Caco-2 (cell line): ENCODE results near the gene TSC22D3. TPM values are rescaled to one million over a fixed set of nuclear protein-coding genes. Genes with fewer than 3 reads are reported as not detected.

ENCODE experiments used
- Bru-seq: library from RNA; stranded (reverse); fragments of 400-500 nt; gene quantifications from one replicate; lab custom pipeline; 2021; lab: Mats Ljungman, UMichigan
- BruChase-seq, 2 experiments: library from RNA; stranded (reverse); fragments of 400-500 nt; gene quantifications; one replicate each; lab custom pipeline; 2021; lab: Mats Ljungman, UMichigan
- BruUV-seq: library from RNA; stranded (reverse); fragments of 400-500 nt; replicated peaks from 2 replicates; lab custom pipeline; 2021; lab: Mats Ljungman, UMichigan
- CTCF ChIA-PET: fragments of 300-600 bp; sonication (Branson Sonifier 250); formaldehyde crosslinking; loops from one replicate; lab custom pipeline; 2022; ENCODE audit warnings: antibody characterized with exemption; lab: Charles Lee
- POLR2A ChIA-PET: fragments of 300-600 bp; sonication (Branson Sonifier 250); formaldehyde crosslinking; loops from one replicate; lab custom pipeline; 2022; ENCODE audit warnings: antibody characterized with exemption; lab: Charles Lee
- DNase-seq, 2 experiments: peaks; one replicate each; pipeline versions ENCODE4 v3.0.0 to v3.0.0-alpha.2; 2020 to 2022
- H3K27me3 ChIP-seq: replicated peaks from 2 replicates; pipeline ENCODE4 v1.6.0; 2011; ENCODE audit warnings: low read length; ENCODE audit not compliant: control insufficient read depth, insufficient read depth
- H3K36me3 ChIP-seq: 2 replicates; pipeline ENCODE4 v1.5.1; 2011; ENCODE audit warnings: low read length; ENCODE audit not compliant: control insufficient read depth, insufficient read depth
- H3K4me1 ChIP-seq: fragments of 250-450 bp; sonication (Bioruptor Pico); 2 replicates; pipeline ENCODE4 v1.5.1; 2020; ENCODE audit warnings: mild to moderate bottlenecking
- H3K4me3 ChIP-seq: 2 replicates; pipeline ENCODE4 v1.5.1; 2011; ENCODE audit warnings: low read depth, mild to moderate bottlenecking, control low read depth, low read length
- H3K9me3 ChIP-seq: fragments of 250-450 bp; sonication (Bioruptor Pico); 2 replicates; pipeline ENCODE4 v1.5.1; 2020; ENCODE audit warnings: mild to moderate bottlenecking, moderate library complexity
- H3K27ac Mint-ChIP-seq: one replicate; pipeline ENCODE4 v1.8.0; 2022; ENCODE audit warnings: mixed read lengths; ENCODE audit not compliant: unreplicated experiment
- H3K27me3 Mint-ChIP-seq: one replicate; pipeline ENCODE4 v1.8.0; 2022; ENCODE audit warnings: mixed read lengths; ENCODE audit not compliant: insufficient read depth, unreplicated experiment
- H3K36me3 Mint-ChIP-seq: one replicate; pipeline ENCODE4 v1.8.0; 2022; ENCODE audit warnings: mild to moderate bottlenecking, mixed read lengths; ENCODE audit not compliant: insufficient read depth, unreplicated experiment
- H3K4me1 Mint-ChIP-seq: one replicate; pipeline ENCODE4 v1.8.0; 2022; ENCODE audit warnings: low read depth, mixed read lengths; ENCODE audit not compliant: unreplicated experiment
- H3K4me3 Mint-ChIP-seq: one replicate; pipeline ENCODE4 v1.8.0; 2022; ENCODE audit warnings: mild to moderate bottlenecking, moderate library complexity, mixed read lengths; ENCODE audit not compliant: unreplicated experiment
- H3K9me3 Mint-ChIP-seq: one replicate; pipeline ENCODE4 v1.8.0; 2022; ENCODE audit warnings: mixed read lengths; ENCODE audit not compliant: unreplicated experiment
- intact Hi-C: fragments of 100-400 bp; cut with micrococcal nuclease; formaldehyde crosslinking; loops from one replicate; pipeline ENCODE4 v1.10.0; 2022; ENCODE audit not compliant: unreplicated experiment
- long read RNA-seq: library from polyadenylated mRNA; stranded (forward); transcript quantifications from one replicate; pipeline ENCODE4 v2.0.0, GENCODE V29; 2022
- total RNA-seq: library from RNA; stranded (reverse); gene quantifications from 2 replicates; pipeline ENCODE4 v1.2.3, GENCODE V29; 2022
- TF ChIP-seq, protein P1 (sequence below), 2 experiments: fragments of 200-600 bp in 1 of 2; IDR thresholded peaks; 1 replicate in 1 of 2; 2 replicates in 1 of 2; pipeline versions ENCODE4 v1.5.1 to v1.8.0; 2011 to 2022; ENCODE audit warnings: antibody characterized with exemption in 1 of 2, control low read depth in 1 of 2, inconsistent platforms in 1 of 2, low read depth in 1 of 2, low read length in 1 of 2, mild to moderate bottlenecking in 1 of 2, moderate library complexity in 1 of 2; ENCODE audit not compliant: insufficient read depth in 1 of 2, severe bottlenecking in 1 of 2, unreplicated experiment in 1 of 2

TSC22D3 gene
- 2.2 TPM in 2 replicates for total RNA-seq
- Bru-seq, nascent RNA = percentile 11 among the genes with signal in this experiment
- percentile 17 among the genes with signal in this experiment for BruChase-seq, experiment 1, labeled RNA remaining after a 2-hour chase
- percentile 23 among the genes with signal in this experiment for BruChase-seq, experiment 2, labeled RNA remaining after a 6-hour chase
- long read RNA-seq, partial matches to known transcripts = 0 of 3 reads
- long read RNA-seq, other reads (novel, unspliced or antisense) = 0 of 3 reads

DNA sequence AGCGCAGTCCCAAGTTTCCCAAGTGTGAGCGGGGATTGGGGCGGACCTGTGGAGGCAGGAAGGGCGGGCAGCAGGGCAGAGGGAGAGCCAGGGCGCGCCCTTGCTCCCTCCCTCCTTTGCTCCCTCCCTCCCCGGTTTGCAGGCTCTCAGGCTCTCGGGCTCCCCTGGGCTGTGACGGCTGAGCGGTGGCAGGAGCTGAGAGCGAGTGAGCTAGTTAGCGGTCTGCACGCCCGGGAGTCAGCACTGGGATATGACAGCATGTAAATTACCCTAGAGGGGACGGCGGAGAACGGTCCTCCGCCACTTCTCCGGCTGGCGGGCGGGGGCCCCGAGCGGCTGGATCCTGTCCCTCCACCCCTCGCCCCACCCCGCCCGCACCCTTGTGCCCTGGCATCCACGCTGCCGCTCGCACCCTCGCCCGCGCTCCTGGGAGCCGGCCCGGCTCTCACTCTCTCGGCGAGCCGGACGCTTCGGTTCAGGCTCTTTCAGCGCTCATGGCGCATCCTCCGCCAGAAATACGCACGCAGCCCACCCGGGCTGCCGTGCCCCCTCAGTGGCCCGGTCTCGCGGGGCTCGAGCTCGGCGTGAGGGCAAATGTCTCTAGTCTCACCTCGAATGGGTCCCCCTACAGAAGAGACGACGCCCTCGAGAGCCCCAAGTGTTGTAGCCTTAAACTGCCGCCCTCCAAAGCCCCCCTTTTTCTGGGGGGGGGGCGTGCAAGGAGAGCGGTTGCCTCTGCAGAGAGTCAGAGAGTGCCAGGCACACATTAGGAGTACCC lies at the start of gene TSC22D3:
Gene TSC22D3 (minus strand): TSS at position 54 of the 778 bp plus-strand sequence. CDS start 368 bp downstream, outside the sequence.
- CTCF ChIA-PET = interaction anchor here (0.7 to 1.5 kb wide), 4 partner anchors 44 to 147 kb away, joined by 4 to 11 read pairs (median 6); partner anchors contain the start of gene PRPS1
- H3K27me3 Mint-ChIP-seq = peaks cover 8% of the 10 kb centered on the region
- intact Hi-C loops = loop anchor here (2.0 to 10.0 kb wide), 4 partner anchors 57 to 749 kb away; no protein-coding TSS in a partner anchor
- no peaks in the 10 kb centered on the region for H3K36me3 Mint-ChIP-seq
- H3K4me1 ChIP-seq = no peaks in the 10 kb centered on the region
- BruUV-seq = no TSS peak
- DNase-seq = peak; percentile 38 to 55
- H3K4me3 Mint-ChIP-seq = peak within 1 kb of the TSS; percentile 66
- POLR2A ChIA-PET = no interaction called here
- H3K9me3 Mint-ChIP-seq = no peaks in the 10 kb centered on the region
- peaks cover 12% of the 10 kb centered on the region for H3K4me1 Mint-ChIP-seq
- TF ChIP-seq, protein P1, sequence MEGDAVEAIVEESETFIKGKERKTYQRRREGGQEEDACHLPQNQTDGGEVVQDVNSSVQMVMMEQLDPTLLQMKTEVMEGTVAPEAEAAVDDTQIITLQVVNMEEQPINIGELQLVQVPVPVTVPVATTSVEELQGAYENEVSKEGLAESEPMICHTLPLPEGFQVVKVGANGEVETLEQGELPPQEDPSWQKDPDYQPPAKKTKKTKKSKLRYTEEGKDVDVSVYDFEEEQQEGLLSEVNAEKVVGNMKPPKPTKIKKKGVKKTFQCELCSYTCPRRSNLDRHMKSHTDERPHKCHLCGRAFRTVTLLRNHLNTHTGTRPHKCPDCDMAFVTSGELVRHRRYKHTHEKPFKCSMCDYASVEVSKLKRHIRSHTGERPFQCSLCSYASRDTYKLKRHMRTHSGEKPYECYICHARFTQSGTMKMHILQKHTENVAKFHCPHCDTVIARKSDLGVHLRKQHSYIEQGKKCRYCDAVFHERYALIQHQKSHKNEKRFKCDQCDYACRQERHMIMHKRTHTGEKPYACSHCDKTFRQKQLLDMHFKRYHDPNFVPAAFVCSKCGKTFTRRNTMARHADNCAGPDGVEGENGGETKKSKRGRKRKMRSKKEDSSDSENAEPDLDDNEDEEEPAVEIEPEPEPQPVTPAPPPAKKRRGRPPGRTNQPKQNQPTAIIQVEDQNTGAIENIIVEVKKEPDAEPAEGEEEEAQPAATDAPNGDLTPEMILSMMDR (IDR thresholded peaks at IDR 0.05; ENCODE audit: insufficient read depth in 1 of 2, low read depth in 1 of 2, low read length in 1 of 2, severe bottlenecking in 1 of 2, unreplicated experiment in 1 of 2) = peak in 1 of 2 experiments; percentile 9
- no peaks in the 10 kb centered on the region for H3K27me3 ChIP-seq
- no peak within 1 kb of the TSS for H3K27ac Mint-ChIP-seq
- no peaks in the 10 kb centered on the region for H3K9me3 ChIP-seq
- peak within 1 kb of the TSS; percentile 24 for H3K4me3 ChIP-seq
- H3K36me3 ChIP-seq = no peaks in the 10 kb centered on the region

DNA sequence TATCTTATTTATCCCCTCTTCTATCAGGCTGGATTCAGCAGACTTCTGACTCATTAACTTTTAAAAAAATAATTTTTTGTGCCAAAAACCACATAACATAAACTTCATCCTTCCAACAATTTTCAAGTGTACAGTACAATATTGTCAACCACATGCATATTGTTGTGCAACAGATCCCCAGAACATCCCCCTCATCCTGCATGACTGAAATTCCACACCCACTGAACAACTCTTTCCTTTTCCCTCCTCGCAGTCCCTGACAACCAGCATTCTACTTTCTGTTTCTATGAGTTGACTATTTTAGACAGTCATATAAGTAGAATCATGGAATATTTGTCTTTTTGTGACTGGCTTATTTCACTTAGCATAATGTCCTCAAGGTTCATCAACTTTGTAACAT lies 47.9 kb upstream of the TSC22D3 start:
- no peak for DNase-seq
- no peak overlapping the region for H3K4me3 Mint-ChIP-seq
- peaks cover 6% of the 10 kb centered on the region for H3K4me1 Mint-ChIP-seq
- H3K27me3 Mint-ChIP-seq = peaks cover 12% of the 10 kb centered on the region
- peaks cover 9% of the 10 kb centered on the region for H3K9me3 Mint-ChIP-seq
- intact Hi-C loops = no loop called here
- ChIA-PET POLR2A (no interaction called here), CTCF (no interaction called here)
- TF ChIP-seq, protein P1 (IDR thresholded peaks at IDR 0.05; ENCODE audit: insufficient read depth in 1 of 2, low read depth in 1 of 2, low read length in 1 of 2, severe bottlenecking in 1 of 2, unreplicated experiment in 1 of 2) = no peak
- BruUV-seq = no TSS peak
- no peaks in the 10 kb centered on the region for H3K4me1 ChIP-seq
- H3K27ac Mint-ChIP-seq = no peak overlapping the region
- H3K27me3 ChIP-seq = no peaks in the 10 kb centered on the region
- H3K36me3 ChIP-seq = no peaks in the 10 kb centered on the region
- no peaks in the 10 kb centered on the region for H3K36me3 Mint-ChIP-seq
- no peaks in the 10 kb centered on the region for H3K9me3 ChIP-seq
- no peak overlapping the region for H3K4me3 ChIP-seq

DNA sequence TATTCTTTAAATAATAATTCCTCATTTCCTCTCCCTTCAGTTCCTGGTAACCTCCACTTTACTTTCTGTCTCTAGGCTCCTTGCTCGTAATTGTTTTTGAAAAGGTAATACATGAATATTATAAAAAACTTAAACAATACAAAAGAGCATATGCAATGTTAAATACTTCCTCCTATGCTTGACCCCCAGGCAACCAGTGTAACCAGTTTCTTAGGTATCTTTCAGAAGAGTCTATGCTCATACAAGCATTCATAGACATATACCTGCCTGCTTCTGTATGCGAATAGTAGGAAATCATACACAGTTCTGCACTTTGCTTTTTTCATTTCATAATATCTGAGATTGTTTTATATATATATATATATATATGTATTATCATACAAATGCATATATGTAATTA lies 47.5 kb upstream of the TSC22D3 start:
- TF ChIP-seq, protein P1 (IDR thresholded peaks at IDR 0.05; ENCODE audit: insufficient read depth in 1 of 2, low read depth in 1 of 2, low read length in 1 of 2, severe bottlenecking in 1 of 2, unreplicated experiment in 1 of 2) = no peak
- CTCF ChIA-PET = no interaction called here
- POLR2A ChIA-PET = no interaction called here

More for the DNA sequence above, 47.5 kb upstream of the TSC22D3 start:
- H3K4me1 ChIP-seq = no peaks in the 10 kb centered on the region
- Mint-ChIP-seq H3K27ac (no peak overlapping the region), H3K4me1 (peaks cover 6% of the 10 kb centered on the region), H3K9me3 (peaks cover 9% of the 10 kb centered on the region), H3K27me3 (peaks cover 11% of the 10 kb centered on the region), H3K36me3 (no peaks in the 10 kb centered on the region), H3K4me3 (no peak overlapping the region)
- no peak for DNase-seq
- BruUV-seq = no TSS peak
- no peaks in the 10 kb centered on the region for H3K27me3 ChIP-seq
- H3K36me3 ChIP-seq = no peaks in the 10 kb centered on the region
- intact Hi-C loops = no loop called here
- no peak overlapping the region for H3K4me3 ChIP-seq
- H3K9me3 ChIP-seq = no peaks in the 10 kb centered on the region
